ENCODE data around the gene TTLL11.

TTLL11 gene

DNA sequence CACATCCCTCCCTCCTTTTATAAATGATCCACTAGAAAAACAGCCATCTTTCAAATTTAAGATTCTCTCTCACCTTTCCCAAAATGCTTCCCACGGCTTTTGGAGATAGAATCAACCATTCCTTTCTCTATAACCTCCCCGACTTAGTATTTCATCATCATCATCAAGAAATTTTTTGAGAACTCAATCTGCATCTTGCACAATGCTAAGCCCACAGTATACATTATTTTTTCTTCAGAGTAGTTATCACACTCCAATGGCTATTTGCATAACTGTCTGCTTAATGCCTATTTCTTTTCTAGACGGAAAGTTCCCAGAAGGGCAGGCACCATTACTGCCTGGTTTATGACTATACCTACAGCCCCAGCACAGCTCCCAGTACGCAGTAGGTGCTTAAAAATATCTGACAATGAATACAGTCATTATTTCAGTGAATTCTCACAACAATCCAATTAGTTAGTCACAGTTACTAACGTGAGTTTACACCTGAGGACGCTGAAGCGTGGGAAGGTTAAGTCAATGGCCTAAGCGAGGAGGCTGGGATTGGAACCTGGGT, 212.7 kb downstream of the TTLL11 start:
- no peak for DNase-seq (ENCODE audit: low read depth in 2 of 2)

DNA sequence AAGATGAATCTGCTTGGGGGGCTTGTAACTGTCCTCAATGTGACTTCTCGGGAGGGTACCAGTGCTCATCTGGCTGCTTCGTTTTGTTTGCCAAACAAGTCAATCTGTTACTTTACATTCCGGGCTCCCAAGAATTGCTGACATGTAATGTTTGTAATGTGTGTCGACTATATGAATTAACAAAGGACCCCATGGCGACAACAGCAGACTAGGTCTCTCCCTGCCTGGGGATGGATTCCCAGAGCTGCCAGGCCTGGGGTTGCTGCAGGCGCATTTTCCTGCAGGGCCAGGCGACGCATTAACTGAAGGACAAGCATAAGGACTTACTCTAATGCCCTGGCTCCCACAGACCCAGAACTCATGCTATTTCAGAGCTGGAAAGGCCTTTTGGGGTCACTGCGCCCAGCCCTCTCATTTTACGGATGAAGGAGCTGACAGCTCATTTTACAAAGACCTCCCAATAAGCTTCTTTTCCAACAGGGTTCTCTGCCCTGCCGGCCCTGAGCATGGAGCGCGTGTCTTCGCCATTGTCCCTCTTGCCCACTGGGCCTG, 214.8 kb downstream of the TTLL11 start:
- no peak for DNase-seq (ENCODE audit: low read depth in 2 of 2)

DNA sequence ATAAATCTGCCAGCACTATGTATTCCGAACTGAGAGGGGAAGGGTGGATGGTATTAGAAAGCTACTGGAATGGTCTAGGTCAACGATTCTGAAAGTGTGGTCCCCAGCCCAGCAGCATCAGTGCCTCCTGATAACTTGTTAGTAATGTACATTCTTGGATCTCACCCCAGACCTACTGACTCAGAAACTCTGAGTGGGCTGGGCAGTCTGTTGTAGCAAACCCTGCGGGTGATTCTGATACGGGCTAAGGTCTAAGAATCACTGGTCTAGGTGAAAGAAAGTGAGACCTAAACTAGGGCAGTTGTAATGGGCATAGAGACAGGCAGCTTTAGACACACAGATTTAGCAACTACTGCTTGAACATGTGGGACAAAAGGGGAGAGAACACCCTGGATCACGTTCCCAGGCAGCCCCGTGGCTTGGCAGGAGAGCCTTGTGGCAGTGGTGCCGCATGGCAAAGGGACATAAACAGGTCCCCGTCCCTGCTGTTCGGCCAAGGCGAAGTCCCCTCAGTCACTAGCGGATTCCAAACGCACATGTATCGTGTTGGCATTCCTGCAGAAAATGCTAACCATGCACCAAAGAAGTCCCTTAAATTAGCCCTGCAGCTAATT, 216.3 kb downstream of the TTLL11 start:
- DNase-seq (ENCODE audit: low read depth in 2 of 2): no peak

DNA sequence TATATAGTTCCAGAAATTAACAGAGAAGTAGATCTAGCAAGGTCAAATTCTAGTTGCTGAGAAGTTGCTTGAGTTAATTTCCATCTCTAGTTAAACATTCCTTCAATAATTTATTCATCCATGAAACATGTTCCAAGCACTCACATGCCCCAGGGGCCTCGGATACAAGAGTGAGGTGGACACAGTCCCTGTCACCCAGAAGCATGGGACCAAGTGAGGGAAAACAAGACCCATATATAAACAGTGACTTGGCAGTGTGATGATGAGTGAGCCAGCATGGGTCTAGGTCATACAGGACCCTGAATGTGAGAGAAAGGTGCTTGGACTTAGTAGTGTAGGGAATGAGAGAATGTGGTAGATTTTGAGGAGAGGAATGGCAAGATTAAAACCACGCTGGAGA, 216.9 kb downstream of the TTLL11 start:
- DNase-seq (ENCODE audit: low read depth in 2 of 2): no peak

DNA sequence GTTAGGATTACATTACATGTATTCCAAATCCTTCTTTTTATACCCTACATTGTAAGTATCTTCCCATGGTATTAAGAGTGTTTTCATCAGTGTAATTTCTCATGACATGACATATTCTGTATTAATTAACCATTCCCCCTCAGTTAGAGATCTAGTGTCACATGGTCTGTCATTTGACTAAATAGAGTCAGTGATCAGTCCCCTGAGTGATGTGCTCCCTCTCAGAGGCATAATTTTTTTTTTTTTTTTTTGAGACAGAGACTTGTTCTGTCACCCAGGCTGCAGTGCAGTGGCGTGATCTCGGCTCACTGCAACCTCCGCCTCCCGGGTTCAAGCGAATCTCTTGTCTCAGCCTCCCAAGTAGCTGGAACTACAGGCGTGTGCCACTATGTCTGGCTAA, 218.6 kb downstream of the TTLL11 start:
- no peak for DNase-seq (ENCODE audit: low read depth in 2 of 2)

DNA sequence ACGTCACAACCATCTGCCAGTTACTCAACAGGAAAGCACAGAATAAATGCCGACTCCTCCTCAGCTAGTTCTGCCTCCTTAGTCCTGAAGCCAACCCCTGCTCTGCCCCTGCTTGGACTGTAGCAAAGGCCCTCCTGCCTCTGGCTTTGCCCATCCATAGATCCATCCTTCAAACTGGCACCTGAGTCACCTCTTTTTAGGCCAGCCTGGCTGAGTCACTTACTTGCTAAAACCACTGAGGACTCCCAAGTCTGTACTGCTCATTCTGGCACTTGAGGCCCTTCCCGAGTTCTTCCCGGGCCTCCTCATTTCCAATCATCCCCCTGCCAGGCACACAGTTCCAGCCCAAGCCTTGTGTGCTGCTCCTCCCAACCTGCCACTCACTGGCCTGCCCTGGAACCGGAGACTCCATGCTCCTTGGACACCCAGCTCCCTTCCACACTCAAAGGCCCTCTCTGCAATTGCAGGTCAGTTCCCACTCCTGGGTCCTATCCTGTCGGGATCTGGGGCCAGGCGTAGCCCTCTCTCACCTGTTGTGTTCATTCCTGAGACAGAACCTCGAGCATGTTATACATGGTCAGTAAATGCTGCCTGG, 221.6 kb downstream of the TTLL11 start:
- no peak for DNase-seq (ENCODE audit: low read depth in 2 of 2)

DNA sequence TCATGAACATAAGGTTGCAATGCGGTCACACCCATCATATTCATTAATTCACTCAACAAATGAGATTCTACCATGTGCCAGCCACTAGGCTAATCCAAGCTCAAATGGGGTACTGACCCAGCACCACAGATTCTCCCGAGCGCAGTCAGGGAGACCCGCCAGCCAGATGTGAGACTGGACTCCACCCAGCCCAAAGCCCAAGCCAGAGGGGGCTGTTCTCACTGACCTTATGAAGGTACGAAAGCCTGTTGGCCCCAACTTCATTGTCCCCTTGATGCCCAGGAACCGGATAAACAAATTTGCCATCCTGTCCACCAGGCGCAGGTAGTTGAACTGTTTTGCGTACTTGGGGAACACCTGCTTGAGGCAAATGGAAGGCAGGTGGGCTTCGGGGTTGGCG, 222.8 kb downstream of the TTLL11 start:
- no peak for DNase-seq (ENCODE audit: low read depth in 2 of 2)

DNA sequence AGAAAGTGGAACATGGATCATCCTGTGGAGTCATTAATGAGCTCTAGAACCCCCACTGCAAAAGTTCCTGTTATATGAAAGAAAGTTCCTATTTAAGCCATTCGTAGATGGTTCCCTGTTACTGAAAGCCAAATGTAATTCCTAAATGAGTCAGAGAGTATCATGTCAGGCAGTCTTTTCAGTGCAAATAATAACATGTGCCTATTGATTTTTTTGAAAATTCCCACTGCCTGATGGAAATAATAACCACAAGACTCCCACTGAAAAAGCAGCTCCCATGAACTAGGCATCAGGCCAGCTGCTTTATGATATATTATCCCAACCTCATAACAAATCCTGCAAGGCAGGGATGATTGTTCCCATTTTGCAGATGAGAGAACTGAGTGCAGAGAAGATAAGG, 224.5 kb downstream of the TTLL11 start:
- no peak for DNase-seq (ENCODE audit: low read depth in 2 of 2)

DNA sequence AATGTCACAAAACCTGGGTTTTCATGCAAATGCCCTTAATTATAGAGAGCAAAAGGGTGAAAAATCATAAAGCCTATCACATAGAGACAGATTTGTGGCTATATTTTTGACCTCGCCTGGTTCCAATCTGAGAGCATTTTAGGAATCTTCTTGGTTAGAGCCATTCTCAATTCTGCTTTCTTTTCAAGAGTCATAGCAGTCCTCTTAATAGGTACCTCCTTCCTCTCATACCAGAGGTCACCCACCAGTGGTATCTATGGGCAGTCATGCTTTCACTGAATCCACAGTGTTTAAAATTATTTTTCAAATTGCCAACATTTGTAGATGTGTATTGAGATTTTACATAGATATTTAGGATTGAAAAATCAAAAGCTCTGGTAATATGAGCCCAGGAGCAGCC, 226.2 kb downstream of the TTLL11 start:
- no peak for DNase-seq (ENCODE audit: low read depth in 2 of 2)

DNA sequence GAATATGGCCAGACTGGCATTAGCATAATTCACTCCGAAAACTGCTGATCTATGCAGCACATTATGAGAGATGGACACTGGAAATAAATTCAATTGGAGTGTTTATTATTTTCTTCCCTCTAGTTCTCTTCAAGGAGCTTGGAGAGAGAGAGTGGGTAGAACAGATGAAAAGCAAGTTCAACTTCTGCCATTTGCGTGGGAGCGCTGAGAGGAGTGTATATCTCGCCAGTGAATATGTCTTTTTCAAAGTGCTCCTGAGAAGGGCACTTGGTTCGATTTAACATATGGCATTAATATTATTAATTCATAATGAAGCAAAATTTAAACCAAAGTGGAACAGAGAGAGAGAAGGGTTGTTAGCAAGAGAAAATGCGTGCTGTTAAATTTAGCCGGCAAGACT, 227.2 kb downstream of the TTLL11 start:
- no peak for DNase-seq (ENCODE audit: low read depth in 2 of 2)

DNA sequence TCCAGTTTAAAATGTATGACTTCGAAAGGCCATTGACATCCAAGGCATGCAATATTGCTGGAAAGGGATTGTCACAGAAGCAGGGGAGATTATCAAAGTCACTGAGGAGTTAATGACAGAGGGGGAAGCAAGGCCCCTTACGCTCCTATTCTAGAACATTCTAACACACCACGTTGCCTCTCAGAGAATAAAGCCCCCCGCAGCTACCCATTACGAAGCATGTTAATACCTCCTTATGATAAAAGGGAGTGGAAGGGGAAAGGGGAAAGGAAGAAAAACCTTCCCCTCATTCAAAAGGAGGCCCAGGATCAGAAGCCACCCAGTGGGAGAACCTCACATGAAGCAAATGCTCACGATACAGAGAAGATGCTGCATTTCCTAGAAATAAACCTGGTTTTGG, 228.0 kb downstream of the TTLL11 start:
- DNase-seq (ENCODE audit: low read depth in 2 of 2): no peak

DNA sequence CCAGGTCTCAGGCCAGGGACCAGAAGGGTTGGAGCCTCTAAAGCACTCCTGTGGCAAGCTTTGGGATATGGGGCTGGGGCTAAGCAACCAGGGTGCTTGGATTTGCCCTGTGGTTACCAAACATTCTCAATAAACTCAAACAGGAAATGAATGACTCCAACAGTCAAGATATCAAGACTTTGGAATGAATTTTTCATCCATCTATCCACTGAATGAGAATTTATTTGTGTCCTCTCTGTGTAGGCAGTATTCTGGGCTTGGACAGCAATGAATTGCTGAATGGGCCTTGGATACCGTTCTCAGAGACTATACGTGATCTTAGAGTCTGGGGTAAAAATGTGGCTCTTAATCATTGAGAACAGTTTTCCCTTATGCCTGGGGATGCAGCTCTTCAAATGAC, 229.2 kb downstream of the TTLL11 start:
- DNase-seq (ENCODE audit: low read depth in 2 of 2): no peak

DNA sequence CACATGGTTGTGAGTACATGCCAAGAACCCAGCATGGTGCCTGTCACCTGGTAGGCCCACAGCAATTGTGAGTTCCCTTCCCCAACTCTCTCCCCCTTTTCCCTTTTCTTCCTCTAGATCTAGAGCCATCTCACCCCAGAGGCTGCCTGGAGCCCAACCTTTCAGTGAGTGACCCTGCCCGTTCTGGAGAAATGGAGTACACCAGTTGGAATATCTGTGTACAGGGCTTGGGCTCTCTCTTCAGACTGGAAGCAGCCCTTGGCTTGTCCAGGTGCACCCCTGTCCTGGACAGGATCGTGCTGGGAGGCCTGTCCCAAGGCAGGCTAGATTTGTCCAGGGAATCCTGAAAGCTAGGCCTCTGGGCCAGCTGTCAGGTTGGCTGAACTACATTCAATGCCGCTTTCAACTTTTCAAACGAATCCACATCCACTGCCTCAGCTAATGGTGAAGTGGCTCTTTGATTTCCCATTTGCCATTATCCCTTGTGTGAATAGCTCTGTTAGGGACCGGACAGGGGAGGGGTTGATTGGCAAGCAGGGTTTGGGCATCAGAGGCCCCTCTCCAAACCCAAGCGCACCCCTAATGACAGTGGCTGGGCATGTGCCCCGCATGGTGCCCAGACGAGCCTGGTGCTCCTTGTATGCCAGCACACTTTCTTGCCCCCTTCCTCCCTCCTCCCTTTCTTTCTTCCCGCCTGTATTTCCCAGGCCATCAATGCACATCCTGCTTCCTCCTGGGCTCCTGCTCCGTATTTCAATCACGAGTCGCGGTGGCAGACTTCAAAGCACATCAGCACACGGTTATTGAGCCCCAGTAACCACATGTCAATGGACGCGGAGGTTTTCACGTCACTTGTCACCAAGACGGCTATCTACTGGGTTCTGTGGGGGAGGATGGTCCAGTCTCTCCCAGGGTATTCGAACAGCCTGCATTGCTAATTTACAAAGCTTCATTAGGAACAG, 230.5 kb downstream of the TTLL11 start:
- DNase-seq (ENCODE audit: low read depth in 2 of 2): no peak

DNA sequence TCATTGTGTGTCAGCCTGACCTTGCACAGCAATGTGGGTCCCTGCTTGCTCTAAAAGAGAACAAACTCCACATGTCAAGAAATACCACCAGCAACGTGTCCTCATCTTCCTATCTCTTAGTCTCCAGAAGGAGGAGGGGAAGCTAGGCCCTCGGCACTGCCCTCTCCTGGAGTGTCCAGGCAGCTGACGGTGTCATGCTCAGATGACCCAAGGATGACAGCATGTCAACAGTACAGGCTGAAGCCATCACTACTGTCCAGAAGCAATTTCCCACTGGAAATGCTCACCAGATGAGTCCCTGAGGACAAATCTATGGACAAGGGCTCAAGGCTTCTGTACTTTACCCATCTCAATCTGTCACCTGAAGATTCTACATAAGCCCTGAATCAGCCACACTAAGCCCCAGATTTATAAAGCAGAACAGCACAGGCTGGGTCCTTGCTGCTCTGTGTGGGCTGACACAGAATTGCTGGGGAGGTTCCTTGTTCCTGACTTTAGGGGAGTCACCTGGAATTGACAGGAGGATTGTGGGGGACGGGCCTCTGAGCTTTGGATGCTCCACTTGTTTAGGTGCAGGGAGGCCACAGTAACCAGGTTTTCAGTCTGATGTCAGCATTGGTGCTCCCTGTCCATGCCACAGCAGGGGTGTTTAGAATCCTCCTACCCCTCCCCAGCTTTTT, 231.5 kb downstream of the TTLL11 start:
- no peak for DNase-seq (ENCODE audit: low read depth in 2 of 2)

DNA sequence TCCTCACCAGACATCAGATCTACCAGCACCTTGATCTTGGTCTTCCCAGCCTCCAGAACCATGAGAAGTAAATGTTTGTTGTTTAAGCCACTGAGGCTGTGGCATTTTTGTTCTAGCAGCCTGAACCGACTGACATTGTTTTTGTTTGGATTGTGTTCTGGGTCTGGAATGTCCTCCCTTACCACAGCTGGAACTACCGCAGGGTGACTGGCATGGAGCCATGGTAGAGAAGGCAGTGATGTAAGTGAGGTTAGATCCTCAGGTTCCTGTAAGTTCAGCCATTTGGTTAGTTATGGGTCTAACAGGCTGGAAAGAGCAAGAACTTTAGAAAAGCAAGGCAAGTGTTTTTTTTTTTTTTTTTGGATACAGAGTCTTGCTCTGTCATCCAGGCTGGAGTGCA, 232.4 kb downstream of the TTLL11 start:
- DNase-seq (ENCODE audit: low read depth in 2 of 2): no peak

DNA sequence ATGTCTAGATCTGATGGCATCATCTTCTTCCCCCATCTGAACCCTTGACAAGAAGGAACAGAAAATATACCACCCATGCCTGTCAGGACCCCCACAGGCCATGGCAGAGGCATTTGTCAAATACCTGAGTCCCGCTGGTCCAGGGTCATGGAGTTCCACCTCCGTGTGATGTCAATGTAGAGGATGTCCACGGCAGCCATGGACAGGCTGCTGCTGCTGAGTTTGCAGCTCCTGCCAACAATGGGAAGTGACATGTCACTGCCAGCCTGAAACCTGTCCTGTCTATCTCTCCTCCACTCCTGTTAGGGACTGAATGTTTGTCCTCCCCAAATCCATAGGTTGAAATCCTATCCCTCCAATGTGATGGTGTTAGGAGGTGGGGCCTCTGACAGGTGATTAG, 232.9 kb downstream of the TTLL11 start:
- no peak for DNase-seq (ENCODE audit: low read depth in 2 of 2)

DNA sequence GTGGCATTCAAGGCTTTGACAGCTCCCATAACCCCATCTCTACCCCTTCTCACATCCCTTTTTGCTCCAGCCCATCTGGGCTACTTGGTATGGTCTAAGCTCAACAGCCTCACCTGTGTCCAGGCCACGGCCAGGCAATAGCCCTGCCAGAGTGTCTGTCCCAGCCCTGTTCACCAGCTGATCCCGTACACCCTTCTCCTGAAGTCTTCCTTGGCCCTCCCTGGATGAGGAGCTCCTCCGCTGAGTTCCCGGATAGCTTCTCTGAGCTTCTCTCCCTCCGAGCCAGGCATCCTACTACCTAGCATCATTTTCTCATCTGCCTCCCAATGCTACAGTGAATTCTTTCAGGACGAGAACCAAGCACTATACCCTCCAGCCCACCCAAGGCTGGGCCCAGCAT, 233.5 kb downstream of the TTLL11 start:
- DNase-seq (ENCODE audit: low read depth in 2 of 2): no peak

DNA sequence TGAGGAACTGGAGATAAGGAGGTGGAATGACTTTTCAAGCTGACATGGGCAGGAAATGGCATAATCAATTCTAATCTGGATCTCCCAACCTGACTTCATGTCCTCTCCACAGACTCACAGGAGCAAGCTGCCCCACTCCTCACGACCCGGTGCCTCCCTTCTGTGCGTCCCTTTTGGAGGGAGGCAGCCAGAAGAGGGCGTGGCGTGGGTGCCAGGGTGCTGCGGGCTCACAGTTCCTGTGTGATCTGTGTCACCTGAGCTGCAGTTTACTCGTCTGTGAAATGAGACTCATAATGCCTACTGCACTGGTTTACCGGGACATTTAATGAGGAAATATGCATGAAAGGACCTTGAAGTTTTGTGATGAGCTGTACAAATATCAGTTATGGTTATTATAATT, 234.3 kb downstream of the TTLL11 start:
- no peak for DNase-seq (ENCODE audit: low read depth in 2 of 2)

DNA sequence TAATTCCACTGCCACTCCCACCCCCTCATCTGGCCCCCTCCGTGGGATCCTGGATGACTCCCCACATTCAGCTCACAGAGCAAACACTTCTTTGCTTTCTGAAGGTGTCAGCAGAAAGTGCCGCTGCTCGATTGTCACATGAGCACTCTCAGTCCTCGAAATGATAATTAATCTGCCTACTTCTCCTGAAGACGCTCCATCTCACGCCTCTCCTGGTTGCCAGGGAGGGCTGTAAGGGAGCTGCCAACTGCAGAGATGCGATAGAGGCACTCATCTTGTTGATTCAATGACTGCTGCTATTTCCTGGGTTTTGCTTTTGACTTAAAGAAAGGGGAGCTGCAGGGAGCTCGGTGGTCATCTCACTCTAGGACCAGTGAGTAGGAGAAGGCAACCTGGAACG, 235.2 kb downstream of the TTLL11 start:
- DNase-seq (ENCODE audit: low read depth in 2 of 2): no peak

DNA sequence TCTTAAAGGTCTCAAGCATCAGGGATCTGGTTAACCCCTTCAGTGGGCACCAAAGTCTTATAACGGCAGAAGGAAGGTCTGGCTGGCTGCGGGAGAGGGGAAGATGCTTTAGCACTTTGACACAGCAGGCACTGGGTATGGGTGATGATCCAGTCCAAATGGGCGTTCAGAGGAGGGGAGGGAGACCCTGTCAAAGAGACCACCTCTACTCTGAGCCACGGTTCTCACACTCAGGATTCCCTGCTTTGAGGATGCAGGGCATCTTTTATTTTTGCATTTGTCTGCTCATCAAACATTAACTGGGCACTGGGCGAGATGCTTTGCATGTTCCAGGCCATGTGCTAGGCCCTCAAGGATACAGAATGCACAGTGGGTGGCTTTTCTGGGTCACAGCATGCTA, 237.6 kb downstream of the TTLL11 start:
- DNase-seq (ENCODE audit: low read depth in 2 of 2): no peak

DNA sequence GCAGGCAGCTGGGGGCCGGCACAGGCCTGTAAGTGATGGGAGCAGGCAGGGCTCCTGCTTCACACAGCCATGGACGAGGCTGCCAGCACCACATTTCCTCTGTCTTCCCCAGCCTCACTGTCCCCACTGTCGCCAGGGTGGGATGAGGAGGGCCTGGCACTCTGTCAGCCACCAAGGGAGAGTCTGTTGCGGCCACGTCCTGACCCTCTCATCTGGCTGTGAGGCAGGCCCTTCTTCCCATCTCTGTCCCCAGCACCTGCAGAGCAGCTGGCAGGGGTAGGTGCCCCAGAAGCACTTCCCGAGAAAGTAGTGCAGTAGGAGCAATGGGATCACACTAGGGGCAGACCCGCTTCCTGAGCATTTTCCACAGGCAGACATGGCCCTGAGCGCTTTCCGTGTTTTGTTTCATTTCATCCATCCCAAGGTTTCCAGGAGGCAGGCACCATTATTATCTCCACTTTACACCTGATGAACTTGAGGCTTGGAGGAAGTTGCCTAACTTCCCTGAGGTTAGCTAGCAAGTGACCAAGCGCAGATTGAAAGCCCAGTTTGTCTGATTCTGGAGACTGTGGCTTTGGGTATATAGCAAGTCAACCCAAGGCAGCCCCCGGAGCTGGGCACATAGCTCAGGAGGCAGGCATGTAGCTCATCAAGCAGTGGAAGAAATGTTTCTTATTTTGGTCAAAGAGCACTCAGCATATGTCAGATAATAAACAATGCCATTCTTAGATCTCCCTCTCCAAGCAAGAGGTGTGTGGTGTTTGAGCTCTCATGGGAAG, 239.3 kb downstream of the TTLL11 start:
- no peak for DNase-seq (ENCODE audit: low read depth in 2 of 2)

Measured in stimulated activated CD8-positive, alpha-beta memory T cell treated with anti-CD3 and anti-CD28 coated beads, Interleukin-7, amount 100 ng/mL, for 1 hour (primary cell).